BE2C (cell line): Measurements from ENCODE around the gene RRBP1.

Source experiments
- DNase-seq: peaks from one replicate; pipeline ENCODE4 v3.0.0-alpha.2; 2020
- H3K27me3 ChIP-seq: fragments of 250-450 bp; sonication (Bioruptor Pico); 2 replicates; pipeline ENCODE4 v1.5.1; 2020; ENCODE audit warnings: mild to moderate bottlenecking
- H3K36me3 ChIP-seq: fragments of 250-450 bp; sonication (Bioruptor Pico); 2 replicates; pipeline ENCODE4 v1.5.1; 2020; ENCODE audit warnings: mild to moderate bottlenecking
- H3K4me1 ChIP-seq: fragments of 250-450 bp; sonication (Bioruptor Pico); 2 replicates; pipeline ENCODE4 v1.5.1; 2020
- H3K4me3 ChIP-seq: 2 replicates; pipeline ENCODE4 v1.5.1; 2011; ENCODE audit warnings: low read depth, low read length
- H3K9me3 ChIP-seq: fragments of 250-450 bp; sonication (Bioruptor Pico); 2 replicates; pipeline ENCODE4 v1.5.1; 2020
- TF ChIP-seq, protein P1 (sequence below): IDR thresholded peaks from 2 replicates; pipeline ENCODE4 v1.5.1; 2012; ENCODE audit warnings: mild to moderate bottlenecking, low read depth, low read length

RRBP1 gene

DNA sequence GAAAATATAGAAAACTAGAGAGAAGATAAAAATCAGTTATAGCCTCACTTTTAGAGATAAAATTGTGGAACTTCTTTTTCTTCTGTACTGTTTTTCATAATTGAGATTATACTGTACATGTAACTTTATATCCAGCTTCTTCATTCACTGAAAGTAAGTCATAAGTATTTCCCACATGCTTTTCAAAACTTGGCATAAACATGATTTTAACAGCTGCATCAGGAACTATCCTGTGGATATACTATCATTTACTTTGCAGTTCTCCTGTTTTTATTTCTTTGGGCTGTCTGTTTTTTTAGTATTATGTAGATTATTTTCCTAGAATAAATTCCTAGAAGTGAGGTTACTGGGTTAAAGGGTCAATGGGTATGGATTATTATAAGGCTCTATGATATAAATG, 97.4 kb downstream of the RRBP1 start:
- H3K36me3 ChIP-seq = peaks cover 6% of the 10 kb centered on the region
- no peak overlapping the region for H3K4me3 ChIP-seq
- no peak for DNase-seq
- no peaks in the 10 kb centered on the region for H3K4me1 ChIP-seq
- TF ChIP-seq, protein P1, sequence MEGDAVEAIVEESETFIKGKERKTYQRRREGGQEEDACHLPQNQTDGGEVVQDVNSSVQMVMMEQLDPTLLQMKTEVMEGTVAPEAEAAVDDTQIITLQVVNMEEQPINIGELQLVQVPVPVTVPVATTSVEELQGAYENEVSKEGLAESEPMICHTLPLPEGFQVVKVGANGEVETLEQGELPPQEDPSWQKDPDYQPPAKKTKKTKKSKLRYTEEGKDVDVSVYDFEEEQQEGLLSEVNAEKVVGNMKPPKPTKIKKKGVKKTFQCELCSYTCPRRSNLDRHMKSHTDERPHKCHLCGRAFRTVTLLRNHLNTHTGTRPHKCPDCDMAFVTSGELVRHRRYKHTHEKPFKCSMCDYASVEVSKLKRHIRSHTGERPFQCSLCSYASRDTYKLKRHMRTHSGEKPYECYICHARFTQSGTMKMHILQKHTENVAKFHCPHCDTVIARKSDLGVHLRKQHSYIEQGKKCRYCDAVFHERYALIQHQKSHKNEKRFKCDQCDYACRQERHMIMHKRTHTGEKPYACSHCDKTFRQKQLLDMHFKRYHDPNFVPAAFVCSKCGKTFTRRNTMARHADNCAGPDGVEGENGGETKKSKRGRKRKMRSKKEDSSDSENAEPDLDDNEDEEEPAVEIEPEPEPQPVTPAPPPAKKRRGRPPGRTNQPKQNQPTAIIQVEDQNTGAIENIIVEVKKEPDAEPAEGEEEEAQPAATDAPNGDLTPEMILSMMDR = no peak
- no peaks in the 10 kb centered on the region for H3K9me3 ChIP-seq
- H3K27me3 ChIP-seq = no peaks in the 10 kb centered on the region; the same call in 1 of the 2 replicates

DNA sequence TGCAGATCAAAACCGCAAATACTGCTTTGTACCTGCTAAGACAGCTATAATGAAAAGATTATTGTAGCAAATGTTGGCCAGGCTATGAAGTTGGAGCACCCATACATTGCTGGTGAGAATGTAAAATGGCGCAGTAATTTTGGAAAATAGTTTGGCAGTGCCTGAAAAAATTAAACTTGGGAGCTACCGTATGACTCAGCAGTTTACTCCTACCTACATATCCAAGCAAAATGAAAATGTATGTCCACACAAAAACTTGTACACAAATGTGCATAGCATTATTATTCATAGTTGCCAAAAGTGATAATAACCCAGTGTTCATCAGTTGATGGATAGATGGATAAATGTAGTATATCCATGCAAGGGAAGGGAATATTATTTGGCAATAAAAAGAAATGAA, 98.9 kb downstream of the RRBP1 start:
- Histone ChIP-seq H3K27me3 (no peaks in the 10 kb centered on the region; the same call in 1 of the 2 replicates), H3K9me3 (no peaks in the 10 kb centered on the region), H3K4me1 (no peaks in the 10 kb centered on the region), H3K4me3 (no peak overlapping the region), H3K36me3 (peaks cover 6% of the 10 kb centered on the region)
- TF ChIP-seq, protein P1 = no peak
- DNase-seq = no peak

DNA sequence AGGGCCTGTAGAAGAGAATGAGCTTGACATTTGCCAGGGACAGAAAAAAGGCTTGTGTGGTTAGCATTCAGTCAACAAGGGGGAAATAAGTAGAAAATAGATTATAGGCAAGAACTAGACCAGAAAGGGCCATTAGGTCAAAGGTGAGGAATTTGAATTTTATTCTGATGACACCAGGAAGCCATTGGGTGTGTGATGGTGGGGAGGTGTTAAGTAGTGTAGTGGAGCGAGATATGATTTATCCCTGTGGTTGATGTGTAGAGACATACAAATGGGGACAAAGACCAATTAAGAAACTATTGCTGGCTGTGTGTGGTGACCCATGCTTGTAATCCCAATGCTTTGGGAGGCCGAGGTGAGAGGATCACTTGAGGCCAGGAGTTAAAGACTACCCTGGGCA, 101.1 kb downstream of the RRBP1 start:
- H3K4me3 ChIP-seq = no peak overlapping the region
- H3K4me1 ChIP-seq = no peaks in the 10 kb centered on the region
- no peaks in the 10 kb centered on the region for H3K9me3 ChIP-seq
- no peak for DNase-seq
- TF ChIP-seq, protein P1 = no peak
- H3K27me3 ChIP-seq = no peaks in the 10 kb centered on the region; the same call in 1 of the 2 replicates
- peaks cover 6% of the 10 kb centered on the region for H3K36me3 ChIP-seq

DNA sequence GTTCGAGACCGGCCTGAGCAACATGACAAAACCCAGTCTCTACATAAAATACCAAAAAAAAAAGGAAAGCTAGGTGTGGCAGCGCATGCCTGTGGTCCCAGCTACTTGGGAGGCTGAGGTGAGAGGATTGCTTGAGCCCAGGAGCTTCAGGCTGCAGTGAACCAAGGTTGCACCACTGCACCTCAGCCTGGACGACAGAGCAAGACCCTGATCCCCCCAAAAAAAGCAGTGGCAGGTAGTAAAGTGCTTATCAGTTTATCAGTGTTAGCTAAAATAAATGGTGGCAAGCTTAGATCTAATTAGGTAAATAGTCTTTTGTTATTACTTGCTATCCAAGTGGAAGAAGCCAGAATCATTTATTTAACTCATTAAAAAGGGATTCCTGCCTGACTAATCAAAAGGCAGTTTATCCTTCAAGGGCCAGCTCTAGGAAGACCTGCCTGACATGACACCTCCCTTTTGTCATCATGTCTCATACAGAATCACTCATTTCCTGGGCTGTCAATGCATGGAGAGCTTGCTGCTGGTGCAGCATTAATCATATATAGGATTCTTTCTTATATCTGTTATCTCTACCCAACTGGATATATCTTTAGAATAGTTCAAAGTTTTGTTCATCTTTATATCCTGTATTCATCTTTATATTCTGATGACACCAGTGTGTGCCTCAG, 102.5 kb downstream of the RRBP1 start:
- Histone ChIP-seq H3K4me1 (no peaks in the 10 kb centered on the region), H3K27me3 (no peaks in the 10 kb centered on the region; the same call in 1 of the 2 replicates), H3K4me3 (no peak overlapping the region), H3K9me3 (no peaks in the 10 kb centered on the region), H3K36me3 (peaks cover 6% of the 10 kb centered on the region)
- TF ChIP-seq, protein P1 = no peak
- DNase-seq = no peak

DNA sequence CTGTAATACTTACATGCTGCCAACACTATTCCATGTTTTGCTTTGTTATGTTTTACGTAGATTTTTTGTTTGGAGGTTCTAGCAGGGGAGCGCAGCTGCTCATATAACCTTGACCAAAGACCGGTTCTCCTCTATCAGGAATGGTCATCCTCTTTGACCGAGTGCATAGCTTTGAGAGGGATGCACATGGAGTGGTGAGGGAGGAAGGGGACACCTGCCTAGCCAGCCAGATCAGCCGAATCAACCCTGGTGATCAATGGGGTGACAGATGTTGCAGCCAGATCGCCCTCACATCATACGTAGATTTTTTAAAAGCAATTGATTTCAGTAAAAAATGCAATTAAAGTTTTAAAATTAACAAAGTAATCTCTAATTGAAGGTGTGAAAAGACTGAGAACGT, 105.8 kb downstream of the RRBP1 start:
- Histone ChIP-seq H3K36me3 (peaks cover 3% of the 10 kb centered on the region; the same call in 1 of the 2 replicates), H3K4me3 (no peak overlapping the region), H3K4me1 (peaks cover 4% of the 10 kb centered on the region; the same call in 1 of the 2 replicates), H3K27me3 (no peaks in the 10 kb centered on the region; the same call in 1 of the 2 replicates), H3K9me3 (no peaks in the 10 kb centered on the region)
- TF ChIP-seq, protein P1 = no peak
- no peak for DNase-seq

DNA sequence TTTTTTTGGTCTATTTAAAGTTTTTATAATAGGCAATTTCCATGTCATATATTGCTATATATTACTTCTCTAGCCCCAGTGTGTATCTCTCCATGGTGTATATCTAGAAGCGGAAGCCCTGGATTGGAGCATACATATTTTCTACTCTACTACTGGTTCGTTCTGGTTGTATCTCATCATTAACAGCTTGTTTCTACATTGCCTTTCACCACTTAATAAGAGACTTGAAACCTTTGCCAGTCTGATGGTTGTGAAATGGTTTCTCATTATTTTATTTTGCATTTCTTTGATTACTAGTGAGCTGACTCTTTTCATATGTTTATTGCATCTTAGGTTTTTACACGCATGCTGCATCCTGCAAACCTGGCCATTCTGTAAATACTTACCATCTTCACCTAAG, 108.6 kb downstream of the RRBP1 start:
- H3K9me3 ChIP-seq = no peaks in the 10 kb centered on the region
- no peaks in the 10 kb centered on the region for H3K27me3 ChIP-seq
- H3K36me3 ChIP-seq = no peaks in the 10 kb centered on the region
- H3K4me3 ChIP-seq = no peak overlapping the region
- DNase-seq = no peak
- TF ChIP-seq, protein P1 = no peak
- H3K4me1 ChIP-seq = peaks cover 4% of the 10 kb centered on the region; the same call in 1 of the 2 replicates
